Mesenchymal stem cell (in vitro differentiated cells and primary cell): ENCODE results near the gene SYNE1.

Experiments
- DNase-seq: peaks from one replicate; pipeline ENCODE4 v3.0.0-alpha.2; 2013
- H2AFZ ChIP-seq: one replicate; pipeline ENCODE4 v1.6.1; 2013; ENCODE audit warnings: low read depth, mild to moderate bottlenecking, control low read depth, inconsistent platforms, low read length, moderate library complexity
- H2AK5ac ChIP-seq: 2 replicates; pipeline ENCODE4 v1.6.1; 2013; ENCODE audit warnings: low read length, moderate library complexity, mild to moderate bottlenecking, inconsistent platforms; ENCODE audit not compliant: severe bottlenecking
- H2BK120ac ChIP-seq: one replicate; pipeline ENCODE4 v1.6.1; 2013; ENCODE audit warnings: low read depth, mild to moderate bottlenecking, inconsistent platforms, low read length, moderate library complexity
- H2BK12ac ChIP-seq, 2 experiments: one replicate each; pipeline ENCODE4 v1.6.1; 2013; ENCODE audit warnings: inconsistent platforms in 2 of 2, low read length in 2 of 2, mild to moderate bottlenecking in 2 of 2, moderate library complexity in 2 of 2, control low read depth in 1 of 2
- H2BK15ac ChIP-seq: one replicate; pipeline ENCODE4 v1.6.1; 2013; ENCODE audit warnings: mild to moderate bottlenecking, low read depth, inconsistent platforms; ENCODE audit not compliant: poor library complexity, severe bottlenecking
- H2BK5ac ChIP-seq: 2 replicates; pipeline ENCODE4 v1.6.1; 2013; ENCODE audit warnings: low read depth, mild to moderate bottlenecking, low read length, control low read depth, inconsistent platforms; ENCODE audit not compliant: poor library complexity, severe bottlenecking
- H3K14ac ChIP-seq, 2 experiments: one replicate each; pipeline ENCODE4 v1.6.1; 2013; ENCODE audit warnings: inconsistent platforms in 2 of 2, low read length in 2 of 2, control low read depth in 1 of 2, mild to moderate bottlenecking in 1 of 2, moderate library complexity in 1 of 2
- H3K18ac ChIP-seq, 2 experiments: one replicate each; pipeline ENCODE4 v1.6.1; 2013; ENCODE audit warnings: inconsistent platforms in 2 of 2, low read length in 2 of 2, control low read depth in 1 of 2, low read depth in 1 of 2, mild to moderate bottlenecking in 1 of 2
- H3K23ac ChIP-seq, 2 experiments: one replicate each; pipeline ENCODE4 v1.6.1; 2013; ENCODE audit warnings: inconsistent platforms in 2 of 2, low read length in 2 of 2, mild to moderate bottlenecking in 2 of 2, moderate library complexity in 2 of 2, control low read depth in 1 of 2
- H3K27ac ChIP-seq: 2 replicates; pipeline ENCODE4 v1.5.1; 2013; ENCODE audit warnings: mild to moderate bottlenecking, moderate library complexity, low read length, control low read depth, inconsistent platforms; ENCODE audit not compliant: poor library complexity, severe bottlenecking
- H3K27me3 ChIP-seq, 2 experiments: 2 replicates each; pipeline versions ENCODE4 v1.6.1 to v1.7.0; 2013; ENCODE audit warnings: low read length in 2 of 2, mild to moderate bottlenecking in 2 of 2, moderate library complexity in 2 of 2, control low read depth in 1 of 2, inconsistent platforms in 1 of 2; ENCODE audit not compliant: control insufficient read depth in 1 of 2, insufficient read depth in 1 of 2
- H3K36me3 ChIP-seq, 2 experiments: 2 replicates each; pipeline versions ENCODE4 v1.6.1 to v1.7.0; 2013; ENCODE audit warnings: low read length in 2 of 2, control low read depth in 1 of 2, inconsistent platforms in 1 of 2, low read depth in 1 of 2, mild to moderate bottlenecking in 1 of 2; ENCODE audit not compliant: insufficient read depth in 2 of 2, control insufficient read depth in 1 of 2
- H3K4ac ChIP-seq, 2 experiments: one replicate each; pipeline ENCODE4 v1.6.1; 2013; ENCODE audit warnings: inconsistent platforms in 2 of 2, low read length in 2 of 2, mild to moderate bottlenecking in 2 of 2, moderate library complexity in 2 of 2, control low read depth in 1 of 2, low read depth in 1 of 2
- H3K4me1 ChIP-seq: 2 replicates; pipeline ENCODE4 v1.6.1; 2013; ENCODE audit warnings: low read depth, low read length, control low read depth; ENCODE audit not compliant: control insufficient read depth, insufficient read depth
- H3K4me2 ChIP-seq: 2 replicates; pipeline ENCODE4 v1.6.1; 2013; ENCODE audit warnings: low read length, mild to moderate bottlenecking, inconsistent platforms; ENCODE audit not compliant: poor library complexity, severe bottlenecking
- H3K4me3 ChIP-seq, 2 experiments: 2 replicates each; pipeline versions ENCODE4 v1.5.1 to v1.7.0; 2013; ENCODE audit warnings: low read length in 2 of 2, mild to moderate bottlenecking in 2 of 2, control low read depth in 1 of 2, low read depth in 1 of 2; ENCODE audit not compliant: insufficient read depth in 1 of 2
- H3K79me1 ChIP-seq: replicated peaks from 2 replicates; pipeline ENCODE4 v1.6.1; 2013; ENCODE audit warnings: mild to moderate bottlenecking, control low read depth, low read length, inconsistent platforms; ENCODE audit not compliant: poor library complexity, severe bottlenecking
- H3K9ac ChIP-seq: 2 replicates; pipeline ENCODE4 v1.7.0; 2013; ENCODE audit warnings: mild to moderate bottlenecking, low read length, moderate library complexity
- H3K9me3 ChIP-seq: 2 replicates; pipeline ENCODE4 v1.7.0; 2013; ENCODE audit warnings: mild to moderate bottlenecking, low read length; ENCODE audit not compliant: control insufficient read depth
- H4K8ac ChIP-seq: one replicate; pipeline ENCODE4 v1.6.1; 2013; ENCODE audit warnings: inconsistent platforms, mild to moderate bottlenecking, low read length, moderate library complexity
- H4K91ac ChIP-seq: one replicate; pipeline ENCODE4 v1.6.1; 2013; ENCODE audit warnings: mild to moderate bottlenecking, low read length, inconsistent platforms
- WGBS: methylation state at CpG from one replicate; pipeline ENCODE4 v1.1.7; 2013; ENCODE audit warnings: mixed read lengths; 5-methylcytosine and 5-hydroxymethylcytosine counted together

The SYNE1 gene

GRCh38 chr6:152273002-152273401 lies 364.2 kb downstream of the SYNE1 start:
- H2BK5ac ChIP-seq = no peak overlapping the region
- no peak overlapping the region for H3K14ac ChIP-seq
- no peak overlapping the region for H2BK15ac ChIP-seq
- H3K9me3 ChIP-seq = no peaks in the 10 kb centered on the region
- no peaks in the 10 kb centered on the region for H3K27me3 ChIP-seq
- H2AK5ac ChIP-seq = no peak overlapping the region
- peaks cover 4% of the 10 kb centered on the region for H3K79me1 ChIP-seq
- H3K9ac ChIP-seq = peak overlapping the region; percentile 51
- no peak overlapping the region for H4K8ac ChIP-seq
- WGBS = 59% methylated on average over 1 of the region's 3 CpGs
- peaks cover 2% of the 10 kb centered on the region for H3K4me1 ChIP-seq
- no peak overlapping the region for H3K4ac ChIP-seq
- no peak overlapping the region for H3K18ac ChIP-seq
- H3K4me2 ChIP-seq = no peak overlapping the region
- H2AFZ ChIP-seq = no peak overlapping the region
- H3K23ac ChIP-seq = no peak overlapping the region
- H2BK120ac ChIP-seq = no peak overlapping the region
- no peak overlapping the region for H3K27ac ChIP-seq
- no peak overlapping the region for H2BK12ac ChIP-seq
- peak overlapping the region; percentile 39 for H4K91ac ChIP-seq
- H3K4me3 ChIP-seq = no peak overlapping the region
- peaks cover 12 to 31% of the 10 kb centered on the region in 2 experiments for H3K36me3 ChIP-seq
- no peak for DNase-seq

- Histone ChIP-seq H3K9me3 (no peaks in the 10 kb centered on the region), H3K18ac (no peak overlapping the region)
These were observed 364.7 kb downstream of the SYNE1 start for GRCh38 chr6:152272486-152272885.

DNA sequence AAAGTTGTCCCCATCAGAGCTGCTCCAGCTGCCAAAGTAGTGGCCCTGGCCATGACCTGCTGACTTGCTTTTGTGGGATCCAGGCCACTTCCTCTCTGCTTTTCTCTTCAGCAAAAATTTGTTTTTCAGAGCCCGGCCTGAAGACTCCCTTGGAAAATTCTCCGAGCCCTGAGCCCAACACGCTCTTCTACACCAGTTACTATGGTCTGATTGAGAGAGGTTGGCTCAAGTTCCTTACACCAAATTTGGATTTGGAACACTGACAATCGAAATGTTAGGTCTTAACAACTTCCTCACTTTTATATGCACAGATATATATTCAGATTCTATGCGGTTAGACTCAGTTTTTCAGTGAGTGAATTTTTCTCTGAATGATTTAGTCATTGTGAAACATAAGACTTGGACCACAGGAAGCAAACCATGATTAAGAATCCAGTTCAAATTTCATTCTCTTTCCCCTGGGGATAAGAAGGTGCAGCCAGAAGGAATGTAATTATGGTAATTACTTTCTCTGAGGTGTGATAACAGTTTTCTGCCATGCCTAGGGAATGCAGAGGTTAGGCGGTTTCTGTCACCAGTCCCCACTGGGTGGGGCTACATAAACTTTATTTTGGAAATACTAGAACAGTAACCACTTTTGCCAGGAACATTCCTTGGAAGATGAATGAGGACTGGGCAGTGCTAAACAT lies 365.2 kb downstream of the SYNE1 start:
- Histone ChIP-seq H3K14ac (no peak overlapping the region), H3K4me2 (no peak overlapping the region), H3K36me3 (peaks cover 9 to 35% of the 10 kb centered on the region in 2 experiments), H3K9me3 (no peaks in the 10 kb centered on the region), H2AK5ac (no peak overlapping the region), H3K27me3 (no peaks in the 10 kb centered on the region), H3K27ac (no peak overlapping the region), H2BK120ac (no peak overlapping the region), H2BK5ac (no peak overlapping the region), H3K23ac (no peak overlapping the region), H4K91ac (no peak overlapping the region), H4K8ac (no peak overlapping the region), H3K4me1 (peaks cover 2% of the 10 kb centered on the region), H3K4ac (no peak overlapping the region), H3K79me1 (peaks cover 4% of the 10 kb centered on the region), H2BK12ac (no peak overlapping the region), H3K4me3 (peak overlapping the region in 1 of 2 experiments; percentile 17), H2BK15ac (no peak overlapping the region), H2AFZ (no peak overlapping the region), H3K18ac (no peak overlapping the region), H3K9ac (peak overlapping the region; percentile 56)
- 90% methylated on average over 5 of the region's 6 CpGs for whole genome bisulfite sequencing
- no peak for DNase-seq

More at GRCh38 chr6:152272486-152272885, 364.7 kb downstream of the SYNE1 start:
- no peak overlapping the region for H2AK5ac ChIP-seq
- H3K27me3 ChIP-seq = no peaks in the 10 kb centered on the region
- peaks cover 9 to 31% of the 10 kb centered on the region in 2 experiments for H3K36me3 ChIP-seq
- H2BK5ac ChIP-seq = no peak overlapping the region
- no peak overlapping the region for H3K4me2 ChIP-seq
- no peak overlapping the region for H4K8ac ChIP-seq
- no peak overlapping the region for H3K14ac ChIP-seq
- DNase-seq = no peak
- no peak overlapping the region for H3K4me3 ChIP-seq
- H4K91ac ChIP-seq = no peak overlapping the region
- H2BK15ac ChIP-seq = no peak overlapping the region
- no CpG with 5 or more reads among the region's 1 CpG for WGBS
- no peak overlapping the region for H3K23ac ChIP-seq
- no peak overlapping the region for H3K4ac ChIP-seq
- no peak overlapping the region for H2BK120ac ChIP-seq
- no peak overlapping the region for H2AFZ ChIP-seq
- peaks cover 4% of the 10 kb centered on the region for H3K79me1 ChIP-seq
- H3K4me1 ChIP-seq = peaks cover 2% of the 10 kb centered on the region
- H2BK12ac ChIP-seq = no peak overlapping the region
- H3K9ac ChIP-seq = peak overlapping the region; percentile 50
- H3K27ac ChIP-seq = no peak overlapping the region

DNA sequence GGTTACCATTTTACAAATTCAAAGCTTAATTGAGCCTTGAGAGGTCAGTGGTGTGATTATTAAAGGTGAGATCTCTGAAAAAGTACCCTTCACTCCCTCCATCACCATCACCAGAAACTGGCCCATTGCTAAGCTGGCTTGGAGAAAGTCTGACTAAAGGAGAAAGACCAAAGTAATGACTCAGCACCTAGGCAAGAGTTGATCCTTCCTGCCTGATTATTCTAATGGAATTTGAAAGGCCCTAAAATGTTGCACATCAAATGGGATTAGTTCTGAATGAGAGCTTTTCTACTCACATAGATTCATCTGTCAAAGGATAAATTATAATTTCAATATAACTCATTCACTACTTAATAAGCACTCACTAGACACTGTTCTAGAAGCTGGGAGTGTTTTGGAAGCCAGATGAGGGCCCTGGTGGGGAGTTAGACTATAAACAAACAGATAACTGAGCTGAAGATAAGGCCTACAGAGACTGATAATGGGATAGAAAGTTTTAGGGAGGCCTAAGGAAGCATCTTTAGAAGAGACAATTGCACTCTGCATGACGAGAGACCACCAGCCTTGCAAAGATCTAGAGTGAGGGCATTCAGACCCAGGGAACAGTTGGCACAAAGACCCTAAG lies 366.7 kb downstream of the SYNE1 start:
- H2AK5ac ChIP-seq = no peak overlapping the region
- no peak overlapping the region for H3K4me2 ChIP-seq
- H2BK5ac ChIP-seq = no peak overlapping the region
- H3K27ac ChIP-seq = no peak overlapping the region
- no peak overlapping the region for H3K14ac ChIP-seq
- H3K27me3 ChIP-seq = no peaks in the 10 kb centered on the region
- H3K4me1 ChIP-seq = peaks cover 2% of the 10 kb centered on the region
- no peak overlapping the region for H2AFZ ChIP-seq
- no peak overlapping the region for H3K9ac ChIP-seq
- no peaks in the 10 kb centered on the region for H3K9me3 ChIP-seq
- H4K91ac ChIP-seq = peak overlapping the region; percentile 15
- peak overlapping the region in 1 of 2 experiments; percentile 31 for H3K4me3 ChIP-seq
- peaks cover 9 to 31% of the 10 kb centered on the region in 2 experiments for H3K36me3 ChIP-seq
- no peak overlapping the region for H2BK15ac ChIP-seq
- H4K8ac ChIP-seq = no peak overlapping the region
- no peak overlapping the region for H2BK120ac ChIP-seq
- WGBS = 59% methylated on average over 1 of the region's 1 CpG
- H3K4ac ChIP-seq = peak overlapping the region in 1 of 2 experiments; percentile 75
- no peak overlapping the region for H3K23ac ChIP-seq
- no peak overlapping the region for H3K18ac ChIP-seq
- DNase-seq = peak; percentile 21
- peaks cover 2% of the 10 kb centered on the region for H3K79me1 ChIP-seq
- H2BK12ac ChIP-seq = peak overlapping the region in 1 of 2 experiments; percentile 77
